GM19351 (cell line): Measurements from ENCODE around the gene DOHH.
"Not testable (repeated sequence)": the region's sequence is repeated elsewhere in the genome, so short reads cannot be mapped to it uniquely, and the experiment has no call there.

Source experiments
- ATAC-seq: cut with Tn5 transposase; IDR thresholded peaks from one replicate; pipeline ENCODE4 v1.9.1; 2021; ENCODE audit warnings: mild to moderate bottlenecking, moderate library complexity; ENCODE audit not compliant: unreplicated experiment

The DOHH gene

DNA sequence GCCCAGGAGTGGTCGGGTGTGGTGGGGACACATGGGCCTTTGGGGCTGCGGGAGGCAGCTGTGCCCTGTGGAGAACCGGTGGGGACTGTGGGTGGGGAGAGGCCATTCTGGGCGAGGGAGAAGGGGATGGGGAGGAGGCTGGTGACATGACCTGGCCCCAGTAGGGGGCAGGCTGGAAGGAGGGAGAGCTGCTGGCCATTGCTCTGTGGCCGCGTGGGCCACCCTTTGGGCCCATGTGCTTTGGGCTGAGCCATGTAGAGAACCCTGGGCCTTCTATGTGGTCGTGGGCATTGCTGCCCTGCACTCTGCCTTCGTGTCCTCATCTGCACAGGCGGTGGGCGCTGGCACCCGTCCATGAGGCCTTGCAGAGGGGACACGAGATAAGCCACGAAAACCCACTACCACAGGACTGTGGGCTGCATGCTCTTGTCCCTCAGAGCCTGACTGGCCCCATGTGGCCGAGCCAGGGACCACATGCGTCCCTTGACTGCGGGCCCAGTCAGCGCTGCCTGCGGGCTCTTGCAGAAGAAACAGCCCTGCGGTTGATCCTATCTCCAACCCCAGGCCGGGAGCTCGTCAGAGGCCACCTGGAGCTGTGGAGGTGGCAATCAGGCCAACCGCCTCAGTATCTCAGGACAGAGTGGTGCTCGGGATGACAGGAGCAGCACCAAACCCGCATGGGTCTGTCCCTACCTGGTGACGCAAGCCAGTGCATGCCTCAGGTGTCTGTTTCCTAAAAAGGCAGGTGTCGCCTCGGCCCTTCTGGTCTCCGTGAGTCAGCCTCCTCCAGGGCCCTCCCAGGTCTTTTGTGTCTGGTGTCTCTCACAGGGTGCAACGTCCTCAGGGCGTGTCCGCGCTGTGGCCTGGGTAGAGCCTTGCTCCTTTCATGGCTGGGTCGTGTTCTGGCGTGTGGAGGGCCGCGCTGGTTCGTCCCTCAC is 20.0 kb upstream of the DOHH start:
- no peak for ATAC-seq

DNA sequence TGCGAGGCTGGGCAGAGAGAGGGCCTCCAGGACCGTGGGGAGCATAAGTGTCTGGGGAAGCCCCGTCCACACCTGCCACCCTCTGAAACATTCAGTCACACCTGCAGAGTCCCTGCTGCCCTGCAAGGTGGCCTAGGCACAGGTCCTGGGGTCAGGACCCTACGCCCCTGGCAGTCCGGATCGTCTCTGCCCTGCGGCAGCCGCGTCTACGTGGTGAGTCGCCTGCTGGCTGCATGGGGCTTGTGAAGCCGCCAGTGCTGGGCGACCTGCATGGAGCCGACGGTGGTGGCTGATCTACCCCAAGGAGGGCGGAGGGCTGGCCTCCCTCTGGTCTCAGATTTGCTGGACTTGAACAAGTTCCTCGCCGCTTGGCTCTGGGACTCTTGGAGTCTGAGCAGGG is 18.7 kb upstream of the DOHH start:
- ATAC-seq = no peak

DNA sequence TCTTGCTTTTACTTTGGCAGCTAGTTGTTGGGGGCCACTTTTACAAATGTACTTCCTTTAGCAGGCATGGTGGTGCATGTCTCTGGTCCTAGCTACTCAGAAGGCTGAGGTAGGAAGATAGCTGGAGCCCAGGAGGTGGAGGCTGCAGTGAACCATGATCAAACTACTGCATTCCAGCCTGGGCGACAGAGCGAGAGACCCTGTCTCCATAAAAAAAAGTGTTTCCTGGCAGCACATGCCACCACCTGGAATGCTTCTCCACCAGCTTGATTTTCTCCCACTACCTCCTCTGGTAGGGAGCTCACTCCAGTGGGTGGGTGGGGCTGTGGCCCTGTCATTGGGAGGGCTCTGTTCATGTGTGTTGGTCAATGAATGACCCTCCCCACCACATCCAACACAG is 18.2 kb upstream of the DOHH start:
- no peak for ATAC-seq

DNA sequence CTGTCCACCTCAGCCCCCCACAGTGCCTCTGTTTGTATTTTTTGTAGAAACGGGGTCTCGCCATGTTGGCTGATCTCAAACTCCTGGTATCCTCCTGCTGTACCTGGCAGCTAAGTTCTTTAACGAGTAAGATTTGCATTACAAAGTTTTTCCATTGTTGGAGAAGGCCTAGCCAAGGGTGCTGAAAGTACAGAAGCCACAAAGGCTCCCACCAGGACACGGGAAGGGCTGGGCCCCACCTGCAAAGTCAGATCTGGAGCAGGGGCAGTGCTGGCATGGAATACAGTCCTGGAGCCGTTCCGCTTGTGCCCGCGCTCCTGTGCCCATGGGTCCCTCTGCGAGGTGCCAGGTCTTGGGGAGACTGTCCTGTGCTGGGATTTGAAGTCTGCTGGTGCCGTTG is 17.8 kb upstream of the DOHH start:
- no peak for ATAC-seq

- no peak for ATAC-seq
Observed at GRCh38 chr19:3517638-3518037, 17.2 kb upstream of the DOHH start.

DNA sequence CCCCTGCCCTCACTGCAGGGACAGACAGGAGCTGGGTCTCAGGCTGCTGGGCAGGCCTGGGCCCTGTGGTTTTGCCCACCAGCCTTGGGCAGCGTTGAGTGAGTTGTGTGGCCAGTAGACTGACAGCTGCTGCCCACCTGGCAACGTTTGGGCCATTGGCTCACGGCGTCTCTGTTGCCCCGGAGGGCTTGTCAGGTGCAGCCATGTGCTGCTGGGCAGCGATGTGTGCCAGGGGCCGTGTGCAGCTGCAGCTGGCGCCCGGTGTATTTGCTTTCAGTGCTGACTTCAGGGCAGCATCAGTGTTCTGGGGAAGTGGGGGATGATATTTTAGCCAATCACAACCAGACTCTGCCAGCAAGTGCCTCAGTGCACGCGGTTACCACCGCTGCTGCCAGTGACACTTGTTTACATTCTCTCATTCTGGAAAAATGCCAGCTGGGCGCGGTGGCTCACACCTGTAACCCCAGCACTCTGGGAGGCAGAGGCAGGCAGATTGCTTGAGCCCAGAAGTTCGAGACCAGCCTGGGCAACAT is 16.3 kb upstream of the DOHH start:
- no peak for ATAC-seq

- no peak for ATAC-seq
Observed at GRCh38 chr19:3515891-3516422, 15.5 kb upstream of the DOHH start.

- no peak for ATAC-seq
Observed at GRCh38 chr19:3514930-3515329, 14.5 kb upstream of the DOHH start.

DNA sequence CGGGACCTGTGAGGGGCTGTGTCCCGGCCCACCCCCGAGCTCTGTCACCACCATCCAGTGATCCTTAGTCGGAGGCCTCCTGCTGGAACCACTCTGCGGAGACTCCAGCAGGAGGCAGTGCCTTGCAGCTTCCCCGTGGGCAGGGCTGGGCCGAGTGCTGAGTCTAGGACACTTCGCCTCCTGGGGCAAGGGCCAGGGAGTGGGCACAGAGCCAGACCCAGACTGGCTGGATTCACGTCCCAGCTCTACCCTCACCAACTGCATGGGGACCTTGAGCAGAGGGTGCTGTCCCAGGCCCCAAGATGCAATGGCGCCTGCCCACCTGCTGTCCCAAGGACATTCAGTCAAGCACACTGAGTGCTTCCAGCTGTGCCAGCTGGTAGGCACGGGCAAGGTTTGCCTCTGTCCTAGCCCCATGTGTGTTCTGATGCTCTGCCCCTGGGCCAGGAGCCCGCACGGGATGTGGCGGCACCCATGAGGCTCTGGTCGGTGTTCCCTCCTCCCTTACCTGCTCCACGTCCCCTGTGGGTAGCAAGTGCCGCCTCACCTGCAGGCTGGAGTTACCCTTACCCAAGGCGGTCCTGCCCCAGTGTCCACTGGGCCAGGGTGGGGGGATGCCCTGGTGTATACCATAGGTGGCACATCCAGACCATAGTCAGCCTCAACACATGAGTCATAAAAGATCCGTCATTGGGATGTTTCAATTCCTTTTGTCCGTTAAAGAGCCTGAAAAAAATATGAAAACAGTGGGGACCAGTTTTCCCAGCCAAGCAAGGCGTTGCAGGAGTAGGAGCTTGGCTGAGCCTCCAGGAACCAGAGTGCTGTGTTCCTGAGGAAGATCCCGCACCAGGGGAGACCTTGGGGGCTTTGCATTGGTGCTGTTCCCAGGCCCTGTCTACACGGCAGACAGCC is 13.0 kb upstream of the DOHH start:
- ATAC-seq = no peak

- ATAC-seq = no peak
Observed at GRCh38 chr19:3512562-3513228, 12.2 kb upstream of the DOHH start.

- ATAC-seq = no peak
Observed at GRCh38 chr19:3511506-3512251, 11.2 kb upstream of the DOHH start.

GRCh38 chr19:3510727-3511126 is 10.3 kb upstream of the DOHH start:
- ATAC-seq = no peak

DNA sequence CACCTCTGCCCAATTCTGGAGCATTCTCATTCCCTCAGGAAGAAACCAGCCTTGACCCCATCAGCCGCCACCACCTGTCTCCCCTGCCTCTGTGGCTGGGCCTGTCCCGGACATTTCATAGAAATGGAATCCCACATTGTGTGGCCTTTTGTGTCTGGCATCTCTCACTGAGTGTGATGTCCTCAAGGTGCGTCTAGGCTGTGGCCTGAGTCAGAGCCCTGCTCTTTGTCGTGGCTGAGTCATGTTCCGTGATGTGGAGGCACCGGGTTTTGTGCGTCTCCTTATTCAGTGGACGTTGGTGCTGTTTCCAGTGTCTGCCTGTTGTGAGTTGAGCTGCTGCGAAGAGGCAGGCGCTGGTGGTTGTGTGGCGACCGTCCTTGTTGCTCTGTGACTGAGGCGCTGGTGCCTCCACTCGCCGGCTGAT is 9.1 kb upstream of the DOHH start:
- no peak for ATAC-seq

DNA sequence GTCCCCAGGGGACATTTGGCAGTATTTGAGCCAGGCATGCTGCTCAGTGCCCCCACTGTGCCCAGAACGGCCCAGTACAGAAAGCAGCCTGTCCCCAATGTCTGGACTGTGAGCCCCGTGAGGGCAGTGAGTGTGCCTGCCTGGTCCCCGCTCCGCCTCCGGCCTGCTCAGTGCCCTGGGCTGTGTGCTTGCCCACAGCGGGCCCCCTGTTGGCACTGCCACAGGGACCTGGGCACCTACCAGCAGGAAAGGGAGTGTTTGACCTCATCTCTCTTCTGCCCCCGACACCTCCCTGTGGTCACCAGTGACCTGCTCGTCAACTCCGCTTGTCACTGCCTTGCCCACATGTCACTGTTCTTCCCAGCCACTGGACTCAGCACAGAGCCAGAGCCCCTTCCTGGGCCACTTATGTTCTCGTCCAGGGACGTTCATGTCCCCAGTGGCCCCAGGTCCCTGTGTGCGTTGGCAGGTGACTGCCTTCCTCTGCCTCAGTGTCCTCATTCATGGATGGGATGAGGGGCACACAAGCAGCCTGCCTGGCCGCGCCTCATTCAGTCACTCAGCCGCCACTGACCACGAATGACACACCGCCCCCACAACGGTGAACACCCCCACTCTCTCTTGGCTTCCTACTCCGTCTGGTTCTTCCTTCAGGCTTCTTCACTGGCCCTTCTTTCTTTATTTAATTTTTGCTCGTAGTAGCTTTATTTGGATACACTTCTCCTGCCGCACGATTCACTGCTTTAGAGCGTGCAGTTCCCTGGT is 8.5 kb upstream of the DOHH start:
- no peak for ATAC-seq

- ATAC-seq = not testable (repeated sequence)
Observed at GRCh38 chr19:3508121-3508661, 7.7 kb upstream of the DOHH start.

GRCh38 chr19:3507371-3508120 is 7.1 kb upstream of the DOHH start:
- no peak for ATAC-seq

GRCh38 chr19:3506384-3507340 is 6.2 kb upstream of the DOHH start:
- ATAC-seq = no peak
